ENCODE results near the gene CXCR6.
A peak's percentile ranks its signal among the peaks of the same experiment; 100 is the strongest.

Gene CXCR6

GRCh38 chr3:45922950-45923590 lies 20.2 kb upstream of the CXCR6 start:
- DNase-seq, result no peak

- no peak for DNase-seq
Observed at GRCh38 chr3:45923755-45924154, 19.5 kb upstream of the CXCR6 start.

DNA sequence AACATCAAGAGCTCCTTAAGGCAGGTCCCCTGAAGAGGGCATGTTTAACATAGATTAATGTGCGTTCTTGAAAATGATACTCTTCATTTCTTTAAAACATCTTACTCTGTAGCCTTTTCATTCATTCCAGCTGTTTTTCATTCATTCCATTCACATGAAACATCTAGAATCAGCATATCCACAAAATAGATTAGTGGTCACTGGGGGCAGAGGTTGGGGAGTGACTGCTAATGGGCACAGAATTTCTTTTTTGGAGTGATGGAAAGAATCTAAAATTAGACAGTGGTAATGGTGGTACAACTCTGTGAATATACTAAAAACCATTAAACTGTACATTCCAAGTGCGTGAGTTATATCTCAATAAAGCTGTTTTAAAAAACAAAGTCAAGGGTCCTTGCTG lies 15.4 kb upstream of the CXCR6 start:
- DNase-seq, result no peak

DNA sequence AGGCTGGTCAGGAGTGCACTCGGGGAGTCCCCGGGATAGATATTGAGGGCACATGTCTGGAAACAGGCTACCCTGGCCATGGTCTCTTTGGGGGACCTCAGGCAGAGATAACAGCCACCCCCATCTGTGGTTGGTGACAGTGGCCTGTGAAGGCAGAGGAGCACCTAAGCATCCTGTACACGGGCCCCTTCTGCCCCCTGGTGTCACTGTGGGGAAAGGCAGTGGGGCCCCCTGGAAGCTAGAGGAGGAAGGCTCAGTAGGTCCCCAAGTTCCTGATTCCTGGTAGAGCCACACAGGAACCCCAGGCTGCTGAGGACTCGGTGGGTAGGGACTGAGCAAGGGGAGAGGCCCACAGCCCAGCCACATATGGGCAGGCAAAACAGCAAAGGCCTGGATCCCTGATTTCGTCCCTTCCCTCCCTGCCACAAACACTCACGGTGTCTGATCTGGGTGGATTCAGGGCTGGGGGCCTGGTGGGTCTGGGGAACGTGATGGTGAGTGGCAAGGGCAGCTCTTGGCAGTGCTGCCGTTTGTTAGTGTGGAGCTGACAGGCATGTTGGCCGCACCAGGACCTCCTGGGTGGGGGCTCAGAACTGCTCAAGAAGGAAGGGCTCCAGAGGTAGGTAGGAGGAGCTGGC lies 14.1 kb upstream of the CXCR6 start:
- no peak for DNase-seq

DNA sequence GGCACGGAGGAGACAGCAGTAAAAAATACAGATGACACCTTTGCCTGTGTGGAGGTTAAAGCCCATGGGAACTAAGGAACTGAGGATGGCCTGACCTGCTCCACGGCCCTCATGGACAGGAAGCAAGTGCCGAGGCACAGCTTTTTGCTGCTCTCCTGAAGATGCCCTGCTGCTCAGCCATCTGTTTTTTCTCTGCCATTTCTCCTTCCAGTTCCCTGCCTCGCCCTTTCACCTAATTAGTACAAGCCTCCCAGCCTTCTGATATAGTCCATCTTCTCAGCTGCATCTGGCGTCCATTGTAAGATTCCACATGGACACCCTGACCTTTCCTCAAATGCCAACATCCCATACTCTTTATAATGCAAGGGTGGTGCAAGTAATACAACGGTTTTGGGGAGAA lies 11.8 kb upstream of the CXCR6 start:
- no peak for DNase-seq

DNA sequence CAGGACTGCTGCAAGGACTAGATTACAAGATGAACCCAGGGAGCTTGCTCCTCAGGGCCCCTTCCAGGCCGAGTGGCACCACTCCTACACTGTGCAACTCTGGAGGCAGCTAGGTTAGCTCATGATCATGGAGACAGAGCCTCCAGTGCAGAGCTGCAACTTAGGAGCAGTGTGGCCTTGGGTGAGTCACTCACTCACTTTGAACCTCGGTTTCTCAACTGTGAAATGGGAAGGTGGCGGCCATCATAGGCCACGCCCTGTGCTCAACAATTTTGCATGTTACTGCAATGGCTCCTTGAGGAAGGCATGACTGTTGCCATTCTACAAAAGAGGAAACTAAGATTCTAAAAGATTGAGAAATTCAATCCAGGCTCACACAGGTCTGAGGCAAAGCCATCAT lies 11.2 kb upstream of the CXCR6 start:
- DNase-seq, result no peak

GRCh38 chr3:45933591-45933990 lies 9.7 kb upstream of the CXCR6 start:
- no peak for DNase-seq

DNA sequence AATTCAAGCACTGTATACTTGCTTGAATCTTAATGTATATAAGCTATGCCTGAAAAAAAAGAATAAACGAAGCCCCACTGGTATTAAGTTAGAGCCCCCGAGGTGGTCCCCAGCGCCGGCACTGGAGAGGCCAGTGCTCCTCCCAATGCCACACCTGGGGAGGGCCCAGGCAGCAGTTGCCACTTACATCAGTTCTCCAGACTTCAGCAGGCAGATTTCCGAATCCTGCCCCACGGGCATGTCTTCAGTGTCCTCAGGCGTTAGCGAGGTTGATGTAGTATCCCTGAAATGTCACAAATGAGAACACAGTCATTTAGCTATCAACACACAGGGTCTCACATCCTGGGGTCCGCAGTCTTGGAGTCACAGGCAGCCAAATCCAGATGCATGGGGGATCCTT lies 7.0 kb upstream of the CXCR6 start:
- DNase-seq, result no peak

DNA sequence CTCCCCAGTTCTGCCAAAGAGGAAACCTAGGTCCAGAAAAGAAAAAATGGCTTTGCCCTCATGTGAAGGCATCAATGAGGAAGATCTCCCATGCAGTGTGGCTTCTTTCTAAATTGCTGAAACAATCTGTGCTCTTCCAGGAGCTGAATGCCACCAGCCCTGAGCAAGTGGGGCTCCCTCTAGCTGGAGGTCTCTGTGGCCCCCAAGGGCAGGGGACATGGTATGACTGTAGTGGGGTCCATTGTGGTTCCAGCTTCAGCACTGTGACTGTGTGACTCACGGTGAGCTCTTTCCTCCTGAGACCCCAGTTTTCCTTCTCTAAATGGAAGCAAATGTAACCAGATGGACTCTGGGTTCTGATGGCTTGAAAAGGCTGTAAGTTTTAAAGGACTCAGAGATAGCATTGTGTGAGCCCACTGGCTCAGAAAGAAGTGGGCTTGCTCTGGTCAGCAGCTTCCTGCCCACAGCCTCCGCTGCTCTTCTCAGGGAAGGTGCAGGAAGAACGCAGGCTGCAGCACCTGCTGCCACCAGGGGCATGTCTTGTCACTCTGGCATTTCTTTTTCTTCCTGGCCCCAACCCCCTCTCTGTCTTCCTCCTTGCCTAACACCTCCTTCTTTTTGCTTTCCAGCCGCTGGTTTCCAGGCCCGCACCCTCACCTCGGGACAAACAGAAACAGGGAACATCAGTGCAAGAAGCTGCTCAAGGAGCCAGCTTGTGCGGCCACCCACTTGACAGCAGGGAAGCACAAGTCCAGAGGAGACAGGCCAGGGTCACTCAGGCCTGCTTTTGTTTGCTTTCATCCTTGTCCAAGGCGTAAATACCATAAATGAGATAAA lies 5.8 kb upstream of the CXCR6 start:
- DNase-seq, result no peak

DNA sequence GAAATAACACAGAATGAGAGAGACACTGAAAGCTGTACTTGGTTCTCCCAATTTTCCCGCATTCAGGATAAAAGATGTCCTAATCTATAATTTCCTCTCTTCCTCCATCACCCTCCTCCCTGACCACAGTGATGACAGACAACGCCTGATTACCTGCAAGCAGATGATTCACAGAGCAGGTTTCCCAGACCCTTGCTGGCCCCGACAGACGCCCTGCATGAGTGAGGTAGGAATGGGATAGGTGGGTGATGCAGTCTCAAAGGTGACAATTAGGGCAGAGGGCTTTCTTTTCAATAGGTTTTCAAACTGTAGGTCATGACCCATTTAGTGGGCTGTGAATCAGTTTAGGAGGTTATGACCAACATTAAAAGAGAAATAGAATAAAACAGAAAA lies 5.2 kb upstream of the CXCR6 start:
- no peak for DNase-seq

DNA sequence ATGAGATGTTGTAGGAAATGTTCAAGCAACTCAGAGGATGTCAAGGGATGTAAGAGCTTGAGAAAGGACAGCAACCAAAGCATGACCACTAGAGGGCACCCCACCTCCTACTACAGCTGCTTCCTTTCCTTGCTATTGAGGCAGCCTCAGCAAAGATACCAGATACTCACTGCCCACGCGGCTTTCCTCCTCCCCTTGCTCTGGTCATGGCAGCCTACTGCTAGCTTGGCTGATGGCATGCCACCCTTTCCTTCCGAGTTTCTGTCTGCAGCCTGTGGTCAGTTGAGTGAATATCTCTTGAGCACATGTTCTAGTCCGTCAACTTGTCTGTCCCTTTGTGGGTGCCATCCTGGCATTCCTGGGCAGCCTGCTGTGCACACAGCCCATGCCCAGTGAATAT lies 4.4 kb upstream of the CXCR6 start:
- peak; percentile 7 for DNase-seq

DNA sequence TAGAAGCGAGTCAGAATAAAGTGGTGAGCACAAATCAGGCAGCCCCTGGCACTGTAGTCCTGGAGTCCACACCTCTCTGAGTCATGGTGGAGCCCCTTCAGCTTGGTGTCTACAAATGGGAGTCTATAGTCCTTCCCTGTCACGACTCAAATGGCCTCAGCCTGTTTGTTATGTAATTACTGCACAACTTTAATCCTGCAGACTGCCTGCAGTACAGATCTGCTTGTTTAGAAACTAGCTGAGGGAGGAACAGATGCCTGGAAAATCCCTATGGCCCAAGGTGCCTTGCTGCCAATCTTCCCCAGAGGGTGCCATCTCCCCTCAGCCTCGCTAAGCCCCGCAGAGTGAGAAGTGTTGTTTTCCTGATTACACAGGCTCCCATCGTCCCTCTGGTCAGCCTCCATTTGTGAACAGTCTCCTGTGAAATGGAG lies 3.9 kb upstream of the CXCR6 start:
- DNase-seq, result no peak

DNA sequence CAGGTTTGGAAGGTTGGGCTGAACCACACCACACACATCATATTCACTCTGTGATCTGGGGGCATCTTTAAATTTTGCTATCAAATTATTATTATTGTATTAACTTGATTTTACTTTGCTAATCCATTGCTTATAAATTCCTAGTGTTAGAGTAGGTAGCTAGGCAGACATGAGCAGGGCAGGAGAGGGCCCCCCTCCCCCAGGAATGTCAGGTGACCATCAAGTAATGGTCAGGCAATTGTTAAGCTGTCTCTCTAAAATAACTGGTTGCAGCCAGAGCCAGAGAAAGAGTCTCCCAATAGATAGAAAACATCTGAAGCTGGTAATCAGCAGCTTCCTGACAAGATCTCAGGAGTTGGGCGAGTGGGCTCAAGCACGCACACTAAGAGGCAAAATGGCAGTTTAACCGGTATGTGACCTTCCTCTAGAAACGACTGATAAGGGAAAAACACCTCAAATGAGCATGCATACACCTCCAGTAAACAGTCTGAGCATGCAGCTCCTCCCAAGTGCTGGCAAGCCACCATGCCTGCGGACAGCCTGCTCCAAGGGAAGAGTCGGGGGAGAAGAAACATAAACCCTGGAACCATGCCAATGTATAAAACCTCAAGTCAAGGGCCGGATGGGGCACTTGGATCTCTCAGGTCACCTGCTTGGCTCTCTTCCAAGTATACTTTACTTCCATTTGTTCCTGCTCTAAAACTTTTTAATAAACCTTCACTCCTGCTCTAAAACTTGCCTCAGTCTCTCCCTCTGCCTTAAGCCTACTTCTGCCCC lies 3.1 kb upstream of the CXCR6 start:
- no peak for DNase-seq

DNA sequence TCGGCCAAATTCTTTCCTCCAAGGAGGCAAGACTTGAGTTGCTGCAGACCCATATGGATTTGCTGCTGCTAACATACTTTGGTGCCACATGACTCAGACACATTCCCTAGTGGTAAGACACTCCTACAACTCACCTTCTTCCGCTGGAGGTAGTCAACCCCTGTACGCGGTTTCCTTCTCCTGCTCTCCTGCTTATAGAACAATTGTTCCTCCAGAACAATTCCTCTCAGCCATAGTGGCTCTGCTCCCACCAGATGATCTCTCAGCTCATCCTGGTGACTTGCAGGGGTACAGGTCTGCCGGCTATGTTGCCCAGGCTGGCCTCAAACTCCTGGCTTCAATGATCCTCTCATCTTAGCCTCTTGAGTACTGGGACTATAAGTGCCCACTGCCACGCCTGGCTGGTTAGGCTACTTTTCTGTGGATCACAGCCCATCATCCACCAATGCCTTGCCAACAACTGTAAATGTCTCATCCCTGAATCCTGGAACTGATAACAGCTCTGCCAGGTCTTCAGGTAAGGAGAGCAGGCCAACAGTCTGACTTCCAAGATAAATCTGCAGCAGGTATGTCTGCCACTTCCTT lies 2.4 kb upstream of the CXCR6 start:
- no peak for DNase-seq

DNA sequence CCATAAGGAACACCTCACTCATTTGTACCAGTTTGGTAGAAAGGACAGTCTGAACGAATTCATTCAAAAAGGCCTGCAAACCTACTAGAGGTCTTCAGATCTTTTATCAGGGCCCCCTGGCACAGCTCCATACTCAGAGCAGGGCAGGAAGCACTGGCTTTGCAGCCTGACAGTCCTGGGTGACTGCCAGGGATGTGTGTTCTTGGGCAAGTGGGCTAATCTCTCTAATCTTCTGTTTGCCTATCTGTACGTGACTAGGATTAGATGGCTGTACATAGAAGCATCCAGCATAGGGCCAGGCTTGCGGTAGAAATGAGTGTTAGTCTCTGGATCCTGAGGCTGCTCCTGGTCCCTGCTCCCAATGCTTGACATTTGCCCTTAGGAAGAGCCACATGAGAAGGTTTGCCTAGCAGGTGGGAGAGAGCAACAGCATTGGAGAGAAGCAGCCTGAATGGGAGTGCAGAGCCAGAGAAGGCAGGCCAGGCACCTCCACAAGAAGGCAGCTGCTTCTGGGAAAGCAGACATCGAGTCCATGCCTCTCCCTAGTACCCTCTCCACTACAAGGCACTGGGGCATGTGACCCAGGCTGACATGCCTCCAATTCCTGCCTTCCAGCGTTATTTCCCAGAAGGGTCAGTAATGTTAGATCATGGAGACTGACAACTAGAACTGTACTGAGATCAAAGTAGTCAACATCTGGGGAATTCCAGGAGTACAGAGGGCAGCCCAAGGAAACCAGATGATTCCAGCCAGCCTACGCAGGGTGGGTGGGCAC lies 1.0 kb upstream of the CXCR6 start:
- DNase-seq, result no peak

GRCh38 chr3:45944830-45945620 lies 1.8 kb downstream of the CXCR6 start:
- no peak for DNase-seq

GRCh38 chr3:45946307-45946706 lies 3.0 kb downstream of the CXCR6 start:
- no peak for DNase-seq

DNA sequence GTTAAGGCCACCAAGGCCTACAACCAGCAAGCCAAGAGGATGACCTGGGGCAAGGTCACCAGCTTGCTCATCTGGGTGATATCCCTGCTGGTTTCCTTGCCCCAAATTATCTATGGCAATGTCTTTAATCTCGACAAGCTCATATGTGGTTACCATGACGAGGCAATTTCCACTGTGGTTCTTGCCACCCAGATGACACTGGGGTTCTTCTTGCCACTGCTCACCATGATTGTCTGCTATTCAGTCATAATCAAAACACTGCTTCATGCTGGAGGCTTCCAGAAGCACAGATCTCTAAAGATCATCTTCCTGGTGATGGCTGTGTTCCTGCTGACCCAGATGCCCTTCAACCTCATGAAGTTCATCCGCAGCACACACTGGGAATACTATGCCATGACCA lies 3.6 kb downstream of the CXCR6 start:
- no peak for DNase-seq

GRCh38 chr3:45947361-45947760 lies 4.1 kb downstream of the CXCR6 start:
- DNase-seq, result no peak

DNA sequence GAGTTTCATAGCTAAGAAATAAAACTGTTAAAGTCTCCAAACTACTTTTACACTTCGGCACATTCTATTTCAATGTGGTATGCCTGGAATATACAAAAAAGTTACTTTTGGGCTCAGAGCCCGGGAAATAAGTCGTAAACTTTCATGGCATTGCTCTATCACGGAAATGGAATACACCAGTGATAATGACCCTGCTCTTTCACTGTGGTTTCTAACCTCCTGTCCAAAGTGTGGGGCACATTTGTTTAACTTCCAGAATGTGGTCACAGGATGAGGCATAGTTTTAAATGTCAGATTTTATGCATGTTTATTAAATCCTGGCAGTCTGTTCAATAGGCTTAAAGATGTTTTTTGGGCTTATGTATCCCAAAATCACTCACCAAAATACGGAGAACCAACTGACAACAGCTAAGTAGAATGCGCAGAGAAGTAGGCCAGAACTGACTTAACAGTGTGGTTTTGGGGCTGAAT lies 5.1 kb downstream of the CXCR6 start:
- no peak for DNase-seq

DNA sequence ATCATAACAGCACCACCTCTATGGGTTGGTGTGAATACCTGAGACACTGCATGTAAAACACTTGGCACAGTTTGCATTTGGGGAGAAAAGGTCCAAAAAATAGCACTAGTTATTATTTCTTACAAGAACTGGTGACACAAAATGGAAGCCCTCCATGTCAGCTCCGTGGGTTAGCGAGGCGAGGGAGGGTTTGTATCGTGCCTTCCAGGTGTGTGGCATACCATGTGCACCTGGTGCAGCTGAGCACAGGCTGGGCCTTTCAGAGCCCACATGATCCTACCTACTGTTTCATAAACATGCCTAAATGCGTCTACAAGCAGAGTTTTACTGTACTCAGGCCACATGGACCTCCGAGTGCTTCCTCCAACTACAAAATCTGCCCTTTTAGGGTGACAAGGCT lies 5.6 kb downstream of the CXCR6 start:
- no peak for DNase-seq

Measured in NCI-H1048 (cell line).